IPS DF 6.9 (cell line): ENCODE data around the gene ALAS2.

Source experiments
- DNase-seq: peaks from one replicate; pipeline ENCODE4 v3.0.0-alpha.2; 2013; ENCODE audit warnings: low read depth, low spot score
- H3K27ac ChIP-seq: one replicate; pipeline ENCODE4 v1.5.1; 2013; ENCODE audit warnings: low read length, control low read depth
- H3K27me3 ChIP-seq: 2 replicates; pipeline ENCODE4 v1.6.1; 2013; ENCODE audit warnings: mild to moderate bottlenecking, low read length; ENCODE audit not compliant: control insufficient read depth, insufficient read depth
- H3K36me3 ChIP-seq: 2 replicates; pipeline ENCODE4 v1.6.1; 2013; ENCODE audit warnings: low read length; ENCODE audit not compliant: control insufficient read depth, insufficient read depth
- H3K4me1 ChIP-seq: 2 replicates; pipeline ENCODE4 v1.6.1; 2013; ENCODE audit warnings: low read length; ENCODE audit not compliant: control insufficient read depth, insufficient read depth
- H3K4me3 ChIP-seq: 2 replicates; pipeline ENCODE4 v1.5.1; 2013; ENCODE audit warnings: mild to moderate bottlenecking, low read length
- H3K9me3 ChIP-seq: 2 replicates; pipeline ENCODE4 v1.6.1; 2013; ENCODE audit warnings: low read length, inconsistent platforms; ENCODE audit not compliant: control insufficient read depth, insufficient read depth
- WGBS: extraction: QIAGEN DNeasy Blood & Tissue Kit; methylation state at CpG from one replicate; pipeline ENCODE4 v1.1.7; 2013; ENCODE audit warnings: mixed read lengths, missing lambda C conversion rate; ENCODE audit not compliant: insufficient read length, insufficient coverage; 5-methylcytosine and 5-hydroxymethylcytosine counted together

The ALAS2 gene

GRCh38 chrX:54979432-54979831, 51.3 kb downstream of the ALAS2 start:
- H3K36me3 ChIP-seq = no peaks in the 10 kb centered on the region
- no peaks in the 10 kb centered on the region for H3K27me3 ChIP-seq

DNA sequence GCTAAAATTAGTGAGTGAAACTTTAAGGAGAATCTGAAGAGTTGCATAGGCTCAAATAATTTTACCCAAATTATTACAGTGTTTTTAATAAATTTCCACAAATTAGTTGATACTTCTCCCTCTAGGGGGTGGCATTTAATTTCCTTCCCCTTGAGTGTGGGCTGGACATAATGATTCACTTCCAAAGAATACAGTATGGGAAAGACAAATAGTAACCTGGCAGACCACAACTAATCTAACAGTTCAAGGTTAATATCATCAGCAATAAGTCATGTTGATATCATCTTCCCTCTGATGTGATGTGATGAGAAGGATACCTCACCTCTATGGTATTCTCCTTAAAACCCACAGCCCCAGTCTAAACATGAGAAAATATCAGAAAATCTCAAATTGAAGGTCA, 52.3 kb downstream of the ALAS2 start:
- H3K27ac ChIP-seq = no peak overlapping the region
- no peaks in the 10 kb centered on the region for H3K9me3 ChIP-seq
- no peak overlapping the region for H3K4me3 ChIP-seq
- H3K36me3 ChIP-seq = no peaks in the 10 kb centered on the region
- H3K27me3 ChIP-seq = no peaks in the 10 kb centered on the region
- DNase-seq = no peak
- H3K4me1 ChIP-seq = no peaks in the 10 kb centered on the region

More at GRCh38 chrX:54979432-54979831, 51.3 kb downstream of the ALAS2 start:
- no peak overlapping the region for H3K27ac ChIP-seq
- H3K4me1 ChIP-seq = no peaks in the 10 kb centered on the region
- H3K9me3 ChIP-seq = no peaks in the 10 kb centered on the region
- DNase-seq = no peak
- H3K4me3 ChIP-seq = no peak overlapping the region

GRCh38 chrX:54977387-54977786, 53.4 kb downstream of the ALAS2 start:
- DNase-seq = no peak
- no peaks in the 10 kb centered on the region for H3K9me3 ChIP-seq
- H3K4me3 ChIP-seq = no peak overlapping the region
- WGBS = no CpG with 5 or more reads among the region's 4 CpGs
- no peak overlapping the region for H3K27ac ChIP-seq
- H3K27me3 ChIP-seq = no peaks in the 10 kb centered on the region
- H3K4me1 ChIP-seq = no peaks in the 10 kb centered on the region
- H3K36me3 ChIP-seq = no peaks in the 10 kb centered on the region

GRCh38 chrX:54964766-54965497, 65.8 kb downstream of the ALAS2 start:
- no CpG with 5 or more reads among the region's 4 CpGs for WGBS
- no peak for DNase-seq
- Histone ChIP-seq H3K27me3 (no peaks in the 10 kb centered on the region), H3K4me1 (no peaks in the 10 kb centered on the region), H3K27ac (no peak overlapping the region), H3K4me3 (no peak overlapping the region), H3K9me3 (no peaks in the 10 kb centered on the region), H3K36me3 (no peaks in the 10 kb centered on the region)

- Histone ChIP-seq H3K4me1 (no peaks in the 10 kb centered on the region), H3K27ac (no peak overlapping the region), H3K4me3 (no peak overlapping the region), H3K36me3 (no peaks in the 10 kb centered on the region), H3K27me3 (no peaks in the 10 kb centered on the region), H3K9me3 (no peaks in the 10 kb centered on the region)
- WGBS = no CpG with 5 or more reads among the region's 1 CpG
- no peak for DNase-seq
Measured at GRCh38 chrX:54961750-54962149, 69.0 kb downstream of the ALAS2 start.
